Right lobe of liver (tissue), 6 donors: Measurements from ENCODE around the gene USP5. TPM values are rescaled to one million over a fixed set of nuclear protein-coding genes. Genes with fewer than 3 reads are reported as not detected.

ENCODE experiments used
- ATAC-seq, 4 donors: fragments of 200-7000 bp; cut with Tn5 transposase; one replicate each; pipeline ENCODE4 v1.9.1; 2020; ENCODE audit warnings: mild to moderate bottlenecking in 4 of 4, moderate library complexity in 4 of 4
- DNase-seq, 3 donors: peaks; one replicate each; pipeline ENCODE4 v3.0.0-alpha.2; 2020
- H3K27ac ChIP-seq, 3 donors: fragments of 200-600 bp; one replicate each; pipeline ENCODE4 v1.8.0; 2022
- H3K27me3 ChIP-seq, 2 donors: fragments of 200-600 bp; one replicate each; pipeline ENCODE4 v1.8.0; 2022
- H3K36me3 ChIP-seq, 4 donors: fragments of 200-600 bp; sonication (generic) in 1 of 4; one replicate each; pipeline versions ENCODE4 v1.5.1 to v1.8.0; 2017 to 2022; ENCODE audit warnings: control low read depth in 1 of 4
- H3K4me1 ChIP-seq, 4 donors: fragments of 200-600 bp; sonication (generic) in 1 of 4; one replicate each; pipeline versions ENCODE4 v1.5.1 to v1.8.0; 2017 to 2022; ENCODE audit warnings: control low read depth in 1 of 4
- H3K4me3 ChIP-seq, 3 donors: fragments of 200-600 bp; one replicate each; pipeline ENCODE4 v1.8.0; 2022
- H3K9me3 ChIP-seq, 4 donors: fragments of 200-600 bp; sonication (generic) in 1 of 4; one replicate each; pipeline versions ENCODE4 v1.5.1 to v1.8.0; 2017 to 2022; ENCODE audit warnings: control low read depth in 1 of 4
- POLR2A ChIP-seq: fragments of 450-650 bp; IDR thresholded peaks from one replicate; pipeline ENCODE4 v1.6.1; 2017; ENCODE audit warnings: antibody characterized with exemption, mild to moderate bottlenecking
- WGBS: methylation state at CpG from one replicate; pipeline ENCODE4 v1.1.6; 2018; ENCODE audit warnings: low coverage, low lambda C conversion rate; ENCODE audit not compliant: insufficient coverage; ENCODE audit errors: missing lambda C conversion rate; 5-methylcytosine and 5-hydroxymethylcytosine counted together
- intact Hi-C, 2 donors: fragments of 100-400 bp; cut with DNase I; formaldehyde crosslinking; loops; one replicate each; pipeline versions ENCODE4 v1.11.2 to v1.14.1; 2022
- total RNA-seq, 6 experiments: library from RNA; depleted of rRNA in 2 of 6; stranded (reverse); fragments of >200 nt in 2 of 6; fragmentation: NEBNext Ultra II Directional in 3 of 6; extraction: Animal tissue kit (Norgen Biotek cat#: 25700) in 3 of 6; gene quantifications; one replicate each; pipeline versions ENCODE4 v1.1.0 to v1.2.4, GENCODE V29; 2016 to 2023
- TF ChIP-seq, protein P1 (sequence below), 4 donors: fragments of 200-600 bp in 3 of 4; fragments of 450-650 bp in 1 of 4; IDR thresholded peaks; one replicate each; pipeline versions ENCODE4 v1.5.1 to v1.8.0; 2016 to 2022; ENCODE audit warnings: antibody characterized with exemption in 4 of 4, mild to moderate bottlenecking in 2 of 4
- donor health status: DM: no; HTN: yes; CAD: no.
- donor health status: DM: no; HTN: no; CAD: no.
- donor health status: DM: no; HTN: no; CAD: no.
- donor health status: DM: no; HTN: yes; CAD: no.
- donor health status: DM: no; HTN: yes; CAD: no.

The USP5 gene
- total RNA-seq, 6 experiments from 2014 or later, result 38.2 to 59.5 (median 42.6) TPM

DNA sequence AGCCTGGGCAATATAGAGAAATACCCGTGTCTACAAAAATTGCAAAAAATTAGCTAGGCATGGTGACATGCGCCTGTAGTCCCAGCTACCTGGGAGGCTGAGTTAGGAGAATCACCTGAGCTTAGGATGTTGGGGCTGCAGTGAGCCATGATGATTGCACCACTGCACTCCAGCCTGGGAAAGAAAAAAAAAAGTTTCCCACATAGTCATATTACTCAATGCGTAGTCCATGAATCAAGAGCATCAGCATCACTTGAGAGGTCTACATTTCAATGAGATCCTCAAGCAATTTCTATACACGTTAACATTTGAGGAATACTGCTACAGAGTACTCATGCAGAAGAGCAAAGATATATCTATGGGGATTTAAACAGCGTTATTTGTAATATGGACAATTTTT, 47.5 kb downstream of the USP5 start:
- H3K4me1 ChIP-seq, result no peaks in the 10 kb centered on the region
- ATAC-seq (no peak), DNase-seq (no peak)
- no peaks in the 10 kb centered on the region for H3K36me3 ChIP-seq
- no peaks in the 10 kb centered on the region for H3K27me3 ChIP-seq
- 47% methylated on average over 5 of the region's 5 CpGs for WGBS
- no peak overlapping the region for H3K4me3 ChIP-seq
- H3K9me3 ChIP-seq, result no peaks in the 10 kb centered on the region
- no peak for TF ChIP-seq POLR2A
- TF ChIP-seq, protein P1, sequence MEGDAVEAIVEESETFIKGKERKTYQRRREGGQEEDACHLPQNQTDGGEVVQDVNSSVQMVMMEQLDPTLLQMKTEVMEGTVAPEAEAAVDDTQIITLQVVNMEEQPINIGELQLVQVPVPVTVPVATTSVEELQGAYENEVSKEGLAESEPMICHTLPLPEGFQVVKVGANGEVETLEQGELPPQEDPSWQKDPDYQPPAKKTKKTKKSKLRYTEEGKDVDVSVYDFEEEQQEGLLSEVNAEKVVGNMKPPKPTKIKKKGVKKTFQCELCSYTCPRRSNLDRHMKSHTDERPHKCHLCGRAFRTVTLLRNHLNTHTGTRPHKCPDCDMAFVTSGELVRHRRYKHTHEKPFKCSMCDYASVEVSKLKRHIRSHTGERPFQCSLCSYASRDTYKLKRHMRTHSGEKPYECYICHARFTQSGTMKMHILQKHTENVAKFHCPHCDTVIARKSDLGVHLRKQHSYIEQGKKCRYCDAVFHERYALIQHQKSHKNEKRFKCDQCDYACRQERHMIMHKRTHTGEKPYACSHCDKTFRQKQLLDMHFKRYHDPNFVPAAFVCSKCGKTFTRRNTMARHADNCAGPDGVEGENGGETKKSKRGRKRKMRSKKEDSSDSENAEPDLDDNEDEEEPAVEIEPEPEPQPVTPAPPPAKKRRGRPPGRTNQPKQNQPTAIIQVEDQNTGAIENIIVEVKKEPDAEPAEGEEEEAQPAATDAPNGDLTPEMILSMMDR (IDR thresholded peaks at IDR 0.05), result no peak
- H3K27ac ChIP-seq, result no peak overlapping the region
- intact Hi-C loops, result no loop called here

DNA sequence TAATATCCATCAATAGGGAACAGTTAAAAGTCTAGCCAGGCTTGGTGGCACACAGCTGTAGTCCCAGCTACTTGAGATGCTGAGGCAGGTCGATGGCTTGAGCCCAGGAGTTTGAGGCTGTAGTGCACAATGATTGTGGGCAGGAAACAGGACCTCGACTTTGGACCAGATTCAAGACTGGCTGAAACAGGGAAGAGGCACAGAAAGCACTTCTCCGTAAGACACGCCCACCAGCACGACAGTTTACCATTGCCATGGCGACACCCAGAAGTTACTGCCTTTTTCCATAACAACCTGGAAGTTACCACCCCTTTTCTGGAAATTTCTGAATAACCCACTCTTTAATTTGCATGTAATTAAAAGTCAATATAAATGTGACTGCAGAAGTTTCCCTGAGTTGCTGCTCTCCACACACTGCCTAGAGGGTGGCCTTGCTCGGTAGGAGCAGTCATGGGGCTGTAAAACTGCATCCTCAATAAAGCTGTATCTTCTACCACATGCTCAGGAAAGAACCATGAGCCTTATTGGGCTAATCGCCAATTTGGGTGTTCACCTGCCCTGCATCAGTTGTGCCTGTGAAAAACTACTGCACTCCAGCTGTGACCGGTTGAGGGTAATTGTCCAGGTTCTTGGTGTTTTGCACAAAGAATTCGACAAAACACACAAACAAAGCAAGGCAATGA, 48.0 kb downstream of the USP5 start:
- Histone ChIP-seq H3K27ac (no peak overlapping the region), H3K27me3 (no peaks in the 10 kb centered on the region), H3K36me3 (no peaks in the 10 kb centered on the region), H3K4me1 (no peaks in the 10 kb centered on the region), H3K4me3 (no peak overlapping the region), H3K9me3 (no peaks in the 10 kb centered on the region)
- ATAC-seq (peak in 3 of 4 donors; percentile 32 to 44 (median 36)), DNase-seq (peak in 1 of 3 donors; percentile 52)
- intact Hi-C loops, result no loop called here
- TF ChIP-seq, protein P1 (IDR thresholded peaks at IDR 0.05), result no peak
- TF ChIP-seq POLR2A, result no peak
- WGBS, result 42% methylated on average over 8 of the region's 10 CpGs

DNA sequence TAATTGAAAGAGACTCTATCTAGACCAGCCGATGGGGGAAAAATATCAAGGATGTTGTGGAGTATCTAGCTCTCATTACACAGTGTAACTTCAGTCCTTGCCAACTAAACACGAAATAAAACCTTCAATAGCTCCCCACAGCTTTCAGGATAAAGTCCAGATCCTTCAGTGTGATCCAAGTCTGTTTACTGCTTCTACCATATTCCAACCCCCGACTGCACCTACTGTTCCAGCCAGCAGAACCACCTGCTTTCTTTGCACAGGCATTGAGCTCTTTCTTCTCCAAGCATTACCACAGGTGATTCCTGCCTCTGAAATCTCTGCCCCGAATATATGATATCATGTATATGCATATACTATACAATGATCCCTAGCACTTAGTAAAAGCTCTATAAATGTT, 50.5 kb downstream of the USP5 start:
- H3K4me1 ChIP-seq, result no peaks in the 10 kb centered on the region
- no peak overlapping the region for H3K27ac ChIP-seq
- ATAC-seq (no peak), DNase-seq (no peak)
- H3K9me3 ChIP-seq, result no peaks in the 10 kb centered on the region
- H3K36me3 ChIP-seq, result no peaks in the 10 kb centered on the region
- TF ChIP-seq, protein P1 (IDR thresholded peaks at IDR 0.05), result no peak
- TF ChIP-seq POLR2A, result no peak
- WGBS, result 57% methylated on average over 4 of the region's 4 CpGs
- intact Hi-C loops, result no loop called here
- H3K27me3 ChIP-seq, result no peaks in the 10 kb centered on the region
- H3K4me3 ChIP-seq, result no peak overlapping the region

DNA sequence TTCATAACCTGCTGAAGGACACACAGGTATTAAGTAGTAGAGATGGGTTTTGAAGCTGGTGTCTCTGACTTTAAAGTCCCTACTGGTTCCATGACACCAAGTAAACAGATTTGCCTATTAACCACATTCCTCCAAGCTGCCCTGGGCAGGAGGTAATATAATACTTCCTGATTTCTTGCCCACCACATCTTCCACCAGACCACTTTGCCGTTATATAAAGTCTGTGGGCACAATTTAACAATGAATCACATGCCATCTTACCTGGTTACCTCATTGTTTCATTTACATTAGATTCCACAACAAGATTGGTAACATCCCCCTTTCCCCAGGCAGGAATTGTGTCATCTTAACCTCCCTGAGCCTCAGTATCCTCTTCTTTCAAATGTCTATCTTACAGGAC, 51.8 kb downstream of the USP5 start:
- DNase-seq (no peak), ATAC-seq (no peak)
- no peak for TF ChIP-seq POLR2A
- TF ChIP-seq, protein P1 (IDR thresholded peaks at IDR 0.05), result no peak
- no peaks in the 10 kb centered on the region for H3K4me1 ChIP-seq
- H3K27me3 ChIP-seq, result no peaks in the 10 kb centered on the region
- H3K27ac ChIP-seq, result no peak overlapping the region
- H3K4me3 ChIP-seq, result no peak overlapping the region
- intact Hi-C loops, result no loop called here
- H3K36me3 ChIP-seq, result no peaks in the 10 kb centered on the region
- WGBS, result 92% methylated on average over 1 of the region's 1 CpG
- H3K9me3 ChIP-seq, result no peaks in the 10 kb centered on the region
